Neuronal stem cell (in vitro differentiated cells): Measurements from ENCODE around the gene SLC35B1.

Experiments used
- DNase-seq: peaks from one replicate; pipeline ENCODE4 v3.0.0-alpha.2; 2013; ENCODE audit warnings: low spot score
- H2AFZ ChIP-seq: one replicate; pipeline ENCODE4 v1.6.1; 2013; ENCODE audit warnings: mild to moderate bottlenecking, low read length, inconsistent platforms
- H2AK5ac ChIP-seq: 2 replicates; pipeline ENCODE4 v1.6.1; 2013; ENCODE audit warnings: low read depth, mild to moderate bottlenecking, inconsistent platforms, low read length, moderate library complexity, mixed read lengths
- H2BK120ac ChIP-seq: 2 replicates; pipeline ENCODE4 v1.6.1; 2013; ENCODE audit warnings: low read depth, mild to moderate bottlenecking, inconsistent platforms, low read length, moderate library complexity, mixed read lengths
- H2BK12ac ChIP-seq: one replicate; pipeline ENCODE4 v1.6.1; 2013; ENCODE audit warnings: low read length, inconsistent platforms
- H2BK15ac ChIP-seq: 2 replicates; pipeline ENCODE4 v1.6.1; 2013; ENCODE audit warnings: mild to moderate bottlenecking, low read length, inconsistent platforms, mixed read lengths
- H2BK5ac ChIP-seq: one replicate; pipeline ENCODE4 v1.6.1; 2013; ENCODE audit warnings: inconsistent platforms, mild to moderate bottlenecking, low read length, moderate library complexity
- H3K14ac ChIP-seq: one replicate; pipeline ENCODE4 v1.6.1; 2013; ENCODE audit warnings: low read length, inconsistent platforms
- H3K18ac ChIP-seq: 2 replicates; pipeline ENCODE4 v1.6.1; 2013; ENCODE audit warnings: low read length, inconsistent platforms
- H3K23ac ChIP-seq: 2 replicates; pipeline ENCODE4 v1.6.1; 2013; ENCODE audit warnings: low read depth, mild to moderate bottlenecking, mixed read lengths, low read length, inconsistent platforms; ENCODE audit not compliant: poor library complexity
- H3K27ac ChIP-seq: replicated peaks from 3 replicates; pipeline ENCODE4 v1.5.1; 2013; ENCODE audit warnings: low read length, inconsistent platforms
- H3K27me3 ChIP-seq, 3 experiments: 2 replicates each; pipeline ENCODE4 v1.6.1; 2013; ENCODE audit warnings: low read length in 3 of 3, mild to moderate bottlenecking in 2 of 3, inconsistent platforms in 1 of 3, low read depth in 1 of 3, mixed read lengths in 1 of 3, moderate library complexity in 1 of 3; ENCODE audit not compliant: control insufficient read depth in 3 of 3, insufficient read depth in 3 of 3
- H3K36me3 ChIP-seq, 2 donors: replicated peaks in 1 of 2; 2 replicates each; pipeline ENCODE4 v1.6.1; 2013; ENCODE audit warnings: low read length in 2 of 2; ENCODE audit not compliant: control insufficient read depth in 2 of 2, insufficient read depth in 2 of 2
- H3K4ac ChIP-seq: 2 replicates; pipeline ENCODE4 v1.6.1; 2013; ENCODE audit warnings: inconsistent platforms, mild to moderate bottlenecking, low read length, moderate library complexity
- H3K4me1 ChIP-seq, 2 donors: 1 replicate in 1 of 2; 2 replicates in 1 of 2; pipeline ENCODE4 v1.6.1; 2013; ENCODE audit warnings: low read length in 2 of 2, low read depth in 1 of 2; ENCODE audit not compliant: control insufficient read depth in 2 of 2, insufficient read depth in 1 of 2
- H3K4me2 ChIP-seq: one replicate; pipeline ENCODE4 v1.6.1; 2013; ENCODE audit warnings: mild to moderate bottlenecking, low read length, inconsistent platforms; ENCODE audit not compliant: insufficient read depth, poor library complexity, severe bottlenecking
- H3K4me3 ChIP-seq, 2 donors: 2 replicates each; pipeline ENCODE4 v1.5.1; 2013; ENCODE audit warnings: low read length in 2 of 2, mild to moderate bottlenecking in 2 of 2, inconsistent platforms in 1 of 2, moderate library complexity in 1 of 2
- H3K79me1 ChIP-seq: one replicate; pipeline ENCODE4 v1.6.1; 2013; ENCODE audit warnings: low read depth, mild to moderate bottlenecking, inconsistent platforms, low read length, moderate library complexity
- H3K9ac ChIP-seq: one replicate; pipeline ENCODE4 v1.6.1; 2013; ENCODE audit warnings: mild to moderate bottlenecking, low read depth, low read length, inconsistent platforms; ENCODE audit not compliant: poor library complexity
- H3K9me3 ChIP-seq, 2 donors: replicated peaks in 1 of 2; 2 replicates each; pipeline versions ENCODE3 to v1.6.1; 2013; ENCODE audit warnings: low read length in 2 of 2, mild to moderate bottlenecking in 2 of 2, inconsistent platforms in 1 of 2, low read depth in 1 of 2, mixed read lengths in 1 of 2, moderate library complexity in 1 of 2; ENCODE audit not compliant: control insufficient read depth in 2 of 2, insufficient read depth in 1 of 2
- H4K8ac ChIP-seq: one replicate; pipeline ENCODE4 v1.6.1; 2013; ENCODE audit warnings: low read depth, mild to moderate bottlenecking, inconsistent platforms, low read length, moderate library complexity
- H4K91ac ChIP-seq: one replicate; pipeline ENCODE4 v1.6.1; 2013; ENCODE audit warnings: low read length, low read depth, mild to moderate bottlenecking, inconsistent platforms; ENCODE audit not compliant: poor library complexity
- WGBS, 2 donors: extraction: QIAGEN DNeasy Blood & Tissue Kit; methylation state at CpG; one replicate each; pipeline ENCODE4 v1.1.7; 2013; ENCODE audit warnings: missing lambda C conversion rate in 2 of 2, mixed read lengths in 1 of 2; ENCODE audit not compliant: insufficient read length in 2 of 2, insufficient replicate concordance in 1 of 2; ENCODE audit errors: extremely low coverage in 2 of 2; 5-methylcytosine and 5-hydroxymethylcytosine counted together

Gene SLC35B1

DNA sequence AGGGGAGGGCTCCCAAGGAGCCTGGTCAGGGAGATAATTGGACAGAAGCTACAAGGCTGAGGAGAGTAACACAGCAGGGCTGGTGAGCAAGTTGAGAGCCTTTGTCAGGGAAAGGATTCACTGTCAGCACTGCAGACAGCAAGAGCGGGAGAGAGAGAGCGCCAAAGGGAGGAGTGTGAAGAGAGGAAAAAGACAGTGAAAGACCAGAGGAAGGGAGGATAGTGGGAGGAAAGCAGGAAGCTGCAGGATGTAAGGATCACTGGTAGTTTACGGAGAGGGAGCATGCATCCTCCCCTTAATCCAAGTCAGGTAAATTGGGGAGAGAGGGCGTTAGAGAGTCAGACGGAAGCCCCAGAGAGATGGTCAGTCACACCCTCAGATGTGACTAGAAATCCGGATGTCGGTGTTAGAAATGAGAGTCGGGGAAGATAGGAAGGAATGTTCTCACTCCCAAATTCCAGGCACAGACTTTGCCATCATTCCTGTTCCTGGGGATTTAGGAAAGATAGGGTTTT lies 16.0 kb downstream of the SLC35B1 start:
- Histone ChIP-seq H3K27ac (no peak overlapping the region), H3K18ac (no peak overlapping the region), H3K79me1 (no peaks in the 10 kb centered on the region), H2BK120ac (no peak overlapping the region), H3K27me3 (no peaks in the 10 kb centered on the region), H2AFZ (peak overlapping the region; percentile 58), H2BK15ac (no peak overlapping the region), H3K4me1 (peaks cover 2% of the 10 kb centered on the region in 2 donors), H3K23ac (no peak overlapping the region), H2BK12ac (no peak overlapping the region), H2BK5ac (no peak overlapping the region), H4K91ac (no peak overlapping the region), H3K4me3 (no peak overlapping the region), H4K8ac (no peak overlapping the region), H2AK5ac (no peak overlapping the region), H3K14ac (no peak overlapping the region), H3K36me3 (no peaks in the 10 kb centered on the region), H3K4ac (no peak overlapping the region), H3K4me2 (no peak overlapping the region), H3K9ac (no peak overlapping the region), H3K9me3 (no peaks in the 10 kb centered on the region)
- WGBS, 2 donors, result no CpG with 5 or more reads among the region's 8 CpGs
- DNase-seq, result no peak

DNA sequence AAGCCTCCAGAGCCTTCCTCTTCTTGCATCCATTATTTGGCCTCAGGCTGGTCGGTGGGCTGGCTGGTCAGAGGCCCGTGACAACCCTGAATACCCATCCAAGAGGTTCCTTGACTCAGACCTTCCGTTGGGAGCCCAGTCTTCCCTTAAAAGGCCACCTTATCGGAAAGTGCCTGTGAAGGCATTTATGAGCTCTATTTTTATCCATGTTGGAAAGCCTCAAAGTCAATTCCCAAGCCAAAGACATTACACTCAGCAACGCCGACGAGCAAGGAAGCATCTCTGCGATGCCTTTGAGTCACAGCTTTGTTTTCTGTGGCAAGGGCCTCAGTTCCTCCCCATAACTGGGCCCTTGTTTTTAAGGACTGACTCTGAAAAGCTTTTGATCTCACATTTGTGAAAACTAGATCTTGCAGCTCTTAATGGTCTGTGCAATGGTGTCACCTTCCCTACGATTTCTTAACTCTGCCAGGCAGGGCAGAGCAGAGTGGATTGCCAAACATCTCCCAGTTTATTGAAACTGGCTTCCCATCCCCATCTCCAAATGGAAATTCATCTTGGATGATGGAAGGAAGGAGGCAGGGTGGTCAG lies 16.6 kb downstream of the SLC35B1 start:
- Histone ChIP-seq H3K4ac (no peak overlapping the region), H3K4me2 (no peak overlapping the region), H3K27me3 (no peaks in the 10 kb centered on the region), H2BK15ac (no peak overlapping the region), H3K4me3 (no peak overlapping the region), H3K23ac (no peak overlapping the region), H2AK5ac (peak overlapping the region; percentile 27), H3K36me3 (no peaks in the 10 kb centered on the region), H2BK120ac (no peak overlapping the region), H4K8ac (no peak overlapping the region), H3K4me1 (peaks cover 2% of the 10 kb centered on the region in 2 donors), H3K9me3 (no peaks in the 10 kb centered on the region), H2AFZ (peak overlapping the region; percentile 58), H2BK12ac (no peak overlapping the region), H3K9ac (no peak overlapping the region), H4K91ac (no peak overlapping the region), H3K79me1 (no peaks in the 10 kb centered on the region), H3K18ac (no peak overlapping the region), H3K14ac (no peak overlapping the region), H3K27ac (no peak overlapping the region), H2BK5ac (no peak overlapping the region)
- DNase-seq, result no peak
- WGBS, 2 donors, result no CpG with 5 or more reads among the region's 9 CpGs

DNA sequence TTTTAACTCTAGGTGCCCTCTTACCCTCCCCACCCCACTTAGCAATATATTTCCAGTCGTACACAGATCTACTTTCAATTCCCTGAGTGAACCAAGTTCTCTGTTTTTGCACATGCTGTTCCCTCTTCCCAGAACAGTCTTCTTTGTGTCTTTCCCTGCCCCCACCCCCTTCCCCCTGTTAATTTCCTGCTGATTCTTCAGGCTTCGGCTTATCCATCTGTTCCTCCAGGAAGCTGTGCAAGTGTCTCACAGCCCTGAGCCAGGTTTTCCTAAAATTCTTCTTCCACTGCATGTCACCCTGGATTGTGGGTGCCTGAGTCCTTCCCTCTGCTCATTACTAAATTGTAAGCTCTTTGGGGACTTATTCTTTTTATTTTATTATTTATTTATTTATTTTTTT lies 17.5 kb downstream of the SLC35B1 start:
- Histone ChIP-seq H3K9ac (no peak overlapping the region), H2BK15ac (no peak overlapping the region), H3K4me1 (peaks cover 2% of the 10 kb centered on the region in 2 donors), H3K14ac (no peak overlapping the region), H3K27me3 (no peaks in the 10 kb centered on the region), H3K36me3 (no peaks in the 10 kb centered on the region), H2AFZ (no peak overlapping the region), H3K4me2 (no peak overlapping the region), H3K79me1 (no peaks in the 10 kb centered on the region), H2BK120ac (no peak overlapping the region), H3K23ac (no peak overlapping the region), H3K4me3 (no peak overlapping the region), H2BK12ac (no peak overlapping the region), H3K4ac (no peak overlapping the region), H3K18ac (no peak overlapping the region), H2AK5ac (no peak overlapping the region), H3K9me3 (no peaks in the 10 kb centered on the region), H4K8ac (no peak overlapping the region), H3K27ac (no peak overlapping the region), H4K91ac (no peak overlapping the region), H2BK5ac (no peak overlapping the region)
- no peak for DNase-seq
- WGBS, 2 donors, result no CpG with 5 or more reads among the region's 2 CpGs

DNA sequence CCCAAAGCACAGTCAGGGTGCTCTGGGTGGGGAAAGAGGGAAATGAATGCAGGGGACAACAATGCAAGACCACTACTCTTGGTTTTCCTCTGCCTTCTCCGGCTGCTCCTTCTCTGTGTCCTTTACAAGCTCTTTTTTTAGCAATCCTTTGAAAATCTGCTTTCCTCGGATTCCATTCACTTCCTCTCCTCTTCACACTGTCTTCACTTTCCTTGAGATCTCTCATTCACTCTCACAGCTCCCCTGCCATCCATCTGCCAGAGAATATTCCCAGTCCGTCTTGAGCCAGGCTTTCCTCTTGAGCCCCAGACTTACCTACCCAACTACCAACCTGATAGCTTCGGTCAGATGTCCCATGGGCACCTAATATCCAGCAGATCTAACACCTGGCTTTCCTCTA lies 18.9 kb downstream of the SLC35B1 start:
- Histone ChIP-seq H3K27ac (no peak overlapping the region), H3K14ac (no peak overlapping the region)

More for the DNA sequence above, 18.9 kb downstream of the SLC35B1 start:
- Histone ChIP-seq H3K4me2 (no peak overlapping the region), H3K4me1 (peaks cover 2% of the 10 kb centered on the region in 2 donors), H2BK15ac (no peak overlapping the region), H3K18ac (no peak overlapping the region), H3K79me1 (no peaks in the 10 kb centered on the region), H4K91ac (no peak overlapping the region), H2BK120ac (no peak overlapping the region), H3K9ac (no peak overlapping the region), H3K27me3 (peaks cover 0 to 1% (median 0%) of the 10 kb centered on the region in 3 experiments), H3K4ac (no peak overlapping the region), H3K4me3 (no peak overlapping the region), H3K9me3 (no peaks in the 10 kb centered on the region), H2AFZ (no peak overlapping the region), H3K23ac (no peak overlapping the region), H2BK12ac (no peak overlapping the region), H2BK5ac (no peak overlapping the region), H3K36me3 (no peaks in the 10 kb centered on the region), H2AK5ac (no peak overlapping the region), H4K8ac (no peak overlapping the region)
- no peak for DNase-seq
- WGBS, 2 donors, result no CpG with 5 or more reads among the region's 4 CpGs
